ENCODE data around the gene EAF1.
A peak's percentile ranks its signal among the peaks of the same experiment; 100 is the strongest.
"Not testable (repeated sequence)": the region's sequence is repeated elsewhere in the genome, so short reads cannot be mapped to it uniquely, and the experiment has no call there.

EAF1 gene

DNA sequence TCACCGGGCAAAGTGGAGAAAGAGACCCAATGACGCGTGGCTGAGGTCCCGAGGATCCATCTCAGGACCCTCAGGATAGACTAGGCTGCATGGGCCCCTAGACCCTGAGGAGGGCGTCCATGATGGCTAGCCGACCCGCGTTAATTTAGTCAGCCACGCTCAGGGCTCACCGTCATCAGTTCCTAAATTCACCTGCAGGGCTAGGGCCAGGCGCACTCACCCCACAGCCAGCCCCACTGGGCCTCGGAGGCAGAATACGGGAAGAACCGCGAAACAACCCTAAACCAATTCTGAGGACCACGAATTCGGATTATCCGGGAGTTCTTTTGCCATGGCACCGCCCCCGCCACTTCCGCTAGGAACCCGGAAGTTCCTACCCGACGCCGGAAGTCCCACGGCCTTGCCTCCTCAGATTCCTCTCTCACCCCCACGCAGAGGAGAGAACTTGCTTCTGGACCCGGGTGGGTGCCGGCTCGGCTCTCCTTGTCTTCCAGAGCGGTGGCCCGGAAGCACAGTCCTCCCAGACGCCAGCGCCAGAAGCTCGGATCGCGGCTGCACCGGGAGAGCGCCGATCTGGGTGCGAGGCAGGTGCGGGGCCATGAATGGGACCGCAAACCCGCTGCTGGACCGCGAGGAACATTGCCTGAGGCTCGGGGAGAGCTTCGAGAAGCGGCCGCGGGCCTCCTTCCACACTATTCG, at the start of gene EAF1, which contains the start of gene METTL6:
Gene EAF1, plus strand, starts transcription at position 417 of the 699 bp plus-strand sequence. Its CDS starts 182 bp downstream, at position 599.
Gene METTL6, minus strand, starts transcription at position 363 of the 699 bp plus-strand sequence. CDS start 1,033 bp downstream, outside the sequence.
- DNase-seq, result peak; percentile 91

DNA sequence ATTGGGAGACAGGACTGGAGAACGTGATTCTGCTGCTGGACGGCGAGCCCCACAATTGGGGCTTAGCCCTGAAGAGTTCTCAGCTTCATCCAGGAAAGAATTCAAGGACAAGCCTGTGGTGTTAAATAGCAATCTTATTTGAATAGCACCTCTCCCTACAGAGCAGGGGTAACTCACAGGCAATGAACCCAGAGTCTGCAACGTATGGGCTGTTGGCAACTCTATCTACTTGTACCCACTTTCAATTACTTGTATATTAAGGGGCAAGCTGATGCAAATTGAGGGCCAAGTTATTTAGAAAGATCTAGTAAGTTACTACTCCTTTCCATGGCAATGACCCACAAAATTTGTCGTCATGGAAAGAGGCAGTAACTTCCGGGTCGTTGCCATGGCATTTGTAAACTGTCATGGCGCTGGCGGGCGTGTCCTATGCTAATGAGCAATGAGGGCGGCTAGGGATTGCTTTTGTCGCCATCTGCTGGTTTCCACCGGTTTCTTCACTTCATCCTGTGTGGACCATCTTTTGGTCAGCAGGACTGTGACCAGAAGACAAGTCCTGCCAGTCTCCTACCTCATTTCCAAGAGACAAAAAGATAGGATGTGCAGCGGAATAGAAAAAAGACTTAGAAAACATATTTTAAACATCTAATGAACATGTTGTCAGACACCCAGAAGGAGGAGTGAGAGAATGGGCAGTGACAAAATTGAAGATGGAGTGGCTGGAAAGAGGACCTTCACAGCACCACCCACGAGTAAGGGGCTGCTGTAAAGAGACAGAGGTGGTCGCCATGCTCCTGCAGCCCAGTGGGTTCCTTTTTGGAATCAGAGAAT, 49.2 kb upstream of the EAF1 start:
- peak; percentile 91 to 94 for DNase-seq

DNA sequence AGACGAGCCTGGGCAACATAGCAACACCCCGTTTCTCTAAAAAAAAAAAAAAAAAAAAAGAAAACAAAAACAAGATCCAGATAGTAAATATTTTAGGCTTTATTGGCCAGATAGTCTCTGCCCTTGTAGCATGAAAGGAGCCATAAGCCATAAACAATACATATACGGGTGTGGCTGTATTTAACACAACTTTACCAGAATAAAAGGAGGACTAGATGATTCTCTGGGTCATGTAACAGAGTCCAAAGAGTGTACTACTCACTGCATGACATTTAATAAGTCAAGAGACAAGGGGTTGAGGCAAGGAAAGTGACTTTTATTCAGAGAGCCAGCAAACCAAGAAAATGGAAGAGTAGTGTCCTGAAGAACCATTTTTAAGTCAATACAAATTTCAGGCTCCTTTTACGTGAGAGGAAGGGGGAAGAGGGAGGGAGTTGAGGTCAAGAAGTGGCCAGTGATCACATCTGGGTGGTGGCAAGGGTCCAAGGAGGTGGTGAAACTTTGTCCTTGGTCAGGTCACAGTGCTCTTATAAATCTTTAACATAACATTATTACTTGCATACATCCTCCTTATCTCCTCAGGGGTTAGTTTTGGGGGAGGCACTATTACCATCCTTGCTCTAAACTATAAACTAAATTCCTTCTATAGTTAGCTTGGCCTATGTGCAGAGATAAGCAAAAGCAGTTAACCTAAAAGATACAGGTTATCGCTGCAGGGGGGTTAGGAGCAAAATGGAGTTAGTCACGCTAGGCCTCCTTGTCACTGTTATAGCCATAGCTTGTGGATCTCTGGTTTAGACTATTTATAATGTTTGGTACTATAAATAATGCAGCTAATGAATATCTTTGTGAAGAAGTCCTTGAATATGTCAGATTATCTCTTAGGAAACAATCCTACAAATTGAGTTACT, 46.2 kb upstream of the EAF1 start:
- DNase-seq, result no peak

- DNase-seq, result no peak
These were observed 44.9 kb upstream of the EAF1 start for GRCh38 chr3:15382405-15382923.

DNA sequence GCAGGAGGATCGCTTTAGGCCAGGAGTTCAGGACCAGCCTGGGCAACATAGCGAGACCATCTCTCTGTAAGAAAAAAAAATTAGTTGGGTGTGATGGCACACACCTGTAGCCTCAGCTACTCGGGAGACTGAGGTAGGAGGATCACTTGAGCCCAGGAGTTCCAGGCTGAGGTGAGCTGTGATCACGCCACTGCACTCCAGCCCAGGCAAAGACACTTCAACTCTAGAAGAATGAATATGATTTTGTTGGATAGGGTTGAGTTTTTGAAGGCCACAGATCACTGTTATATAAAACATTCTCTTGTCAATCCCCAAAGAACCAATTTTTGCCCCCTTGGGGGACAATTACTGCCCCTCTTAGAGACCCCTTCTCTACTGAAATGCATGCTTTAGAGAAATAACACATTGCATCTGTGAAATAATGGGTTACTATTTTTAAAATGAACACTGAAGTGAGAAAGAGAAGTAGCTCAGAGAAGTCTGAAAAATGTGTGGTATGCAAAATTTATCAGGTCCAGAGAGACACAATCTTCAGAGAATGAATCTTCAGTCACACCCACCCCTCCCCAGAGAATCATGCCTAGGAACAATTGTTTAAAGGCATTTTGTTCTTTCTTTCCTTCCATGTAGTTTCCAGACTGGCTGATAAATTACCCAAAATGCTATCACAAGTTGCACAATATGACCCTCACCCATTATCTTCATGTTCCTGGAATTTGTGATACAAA, 42.7 kb upstream of the EAF1 start:
- DNase-seq, result no peak

DNA sequence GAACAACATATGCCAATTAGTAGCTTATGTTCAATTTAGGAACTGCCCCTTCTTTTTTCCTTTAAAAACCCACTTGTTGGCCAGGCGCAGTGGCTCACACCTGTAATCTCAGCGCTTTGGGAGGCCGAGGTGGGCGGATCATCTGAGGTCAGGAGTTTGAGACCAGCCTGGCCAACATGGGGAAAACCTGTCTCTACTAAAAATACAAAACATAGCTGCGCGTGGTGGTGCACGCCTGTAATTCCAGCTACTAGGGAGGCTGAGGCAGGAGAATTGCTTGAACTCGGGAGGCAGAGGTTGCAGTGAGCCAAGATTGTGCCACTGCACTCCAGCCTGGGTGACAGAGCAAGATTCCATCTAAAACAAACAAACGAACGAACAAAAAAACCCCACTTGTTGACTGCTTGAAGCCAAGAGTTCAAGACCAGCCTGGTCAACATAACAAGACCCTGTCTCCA, 42.1 kb upstream of the EAF1 start:
- not testable (repeated sequence) for DNase-seq

GRCh38 chr3:15385901-15386653, 41.3 kb upstream of the EAF1 start:
- no peak for DNase-seq

DNA sequence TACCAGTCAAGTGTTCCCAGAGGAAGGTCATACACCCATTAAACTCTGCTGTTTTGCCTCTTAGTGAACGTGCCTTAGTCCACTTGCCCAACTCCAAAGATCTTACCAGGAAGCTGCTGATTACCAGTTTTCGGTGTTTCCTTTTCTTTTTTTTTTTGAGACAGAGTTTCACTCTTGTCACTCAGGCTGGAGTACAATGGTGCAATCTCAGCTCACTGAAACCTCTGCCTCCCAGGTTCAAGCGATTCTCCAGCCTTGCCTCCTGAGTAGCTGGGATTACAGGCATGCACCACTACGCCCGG, 40.8 kb upstream of the EAF1 start:
- not testable (repeated sequence) for DNase-seq

GRCh38 chr3:15387171-15387581, 40.2 kb upstream of the EAF1 start:
- DNase-seq, result no peak

DNA sequence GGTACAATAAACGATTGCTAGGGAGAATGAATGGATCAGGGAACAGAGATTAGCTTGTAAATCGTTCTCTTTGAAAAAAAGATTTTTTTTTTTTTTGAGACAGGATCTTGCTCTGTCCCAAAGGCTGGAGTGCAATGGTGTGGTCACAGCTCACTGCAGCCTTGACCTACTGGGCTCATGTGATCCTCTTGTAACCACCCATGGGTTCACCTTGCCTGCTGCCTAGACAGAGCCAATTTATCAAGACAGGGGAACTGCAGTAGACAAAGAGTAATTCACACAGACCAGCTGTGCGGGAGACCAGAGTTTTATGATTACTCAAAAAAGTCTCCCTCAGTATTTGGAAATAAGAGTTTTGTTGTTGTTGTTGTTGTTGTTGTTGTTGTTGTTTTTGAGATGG, 39.7 kb upstream of the EAF1 start:
- no peak for DNase-seq

DNA sequence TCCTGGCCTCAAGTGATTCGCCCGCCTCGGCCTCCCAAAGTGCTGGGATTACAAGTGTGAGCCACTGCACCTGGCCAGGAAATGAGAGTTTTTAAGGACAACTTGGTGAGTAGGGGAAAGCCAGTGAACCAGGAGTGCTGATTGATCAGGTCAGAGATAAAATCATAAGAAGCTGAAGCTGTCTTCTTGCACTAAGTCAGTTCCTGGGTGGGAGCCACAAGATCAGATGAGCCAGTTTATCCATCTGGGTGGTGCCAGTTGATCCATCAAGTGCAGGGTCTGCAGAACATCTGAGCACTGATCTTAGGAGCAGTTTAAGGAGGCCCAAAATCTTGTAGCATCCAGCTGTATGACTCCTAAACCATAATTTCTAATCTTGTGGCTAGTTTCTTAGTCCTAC, 39.1 kb upstream of the EAF1 start:
- not testable (repeated sequence) for DNase-seq

- no peak for DNase-seq
These were observed 36.9 kb upstream of the EAF1 start for GRCh38 chr3:15390460-15390859.

GRCh38 chr3:15391007-15391406, 36.4 kb upstream of the EAF1 start:
- DNase-seq, result no peak

GRCh38 chr3:15393252-15393651, 34.1 kb upstream of the EAF1 start:
- DNase-seq, result not testable (repeated sequence)

DNA sequence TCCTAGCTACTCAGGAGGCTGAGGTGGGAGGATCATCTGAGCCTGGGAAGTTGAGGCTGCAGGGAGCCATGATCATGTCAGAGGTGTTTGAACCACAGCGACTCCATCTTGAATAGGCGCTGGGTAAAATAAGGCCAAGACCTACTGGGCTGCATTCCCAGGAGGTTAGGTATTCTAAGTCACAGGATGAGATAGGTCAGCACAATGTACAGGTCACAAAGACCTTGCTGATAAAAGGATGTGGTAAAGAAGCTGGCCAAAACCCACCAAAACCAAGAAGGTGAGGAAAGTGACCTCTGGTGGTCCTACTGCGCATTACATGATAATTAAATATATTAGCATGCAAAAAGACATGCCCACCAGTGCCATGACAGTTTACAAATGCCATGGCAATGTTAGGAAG, 28.7 kb upstream of the EAF1 start:
- not testable (repeated sequence) for DNase-seq

DNA sequence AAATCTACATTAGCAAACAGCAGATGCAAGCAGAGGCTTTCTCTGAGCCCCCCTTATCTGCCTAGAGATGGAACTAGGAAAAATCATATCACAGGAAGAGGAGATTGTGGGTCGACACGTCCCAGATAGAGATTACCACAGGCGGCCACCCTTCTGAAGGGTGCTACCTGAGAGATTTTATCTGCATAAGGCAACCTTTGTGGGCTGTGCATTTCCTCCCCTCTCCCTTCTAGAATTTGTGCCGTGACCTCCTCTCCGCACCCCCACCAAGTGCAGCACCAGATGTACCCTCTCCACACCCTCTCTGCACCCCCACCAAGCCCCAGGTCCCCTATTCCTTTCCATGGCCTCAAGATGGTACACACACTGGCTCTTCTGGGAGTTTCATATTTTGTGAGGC, 27.4 kb upstream of the EAF1 start:
- no peak for DNase-seq

- no peak for DNase-seq
These were observed 25.5 kb upstream of the EAF1 start for GRCh38 chr3:15401936-15402335.

GRCh38 chr3:15403495-15403894, 23.9 kb upstream of the EAF1 start:
- DNase-seq, result no peak

GRCh38 chr3:15403965-15404364, 23.4 kb upstream of the EAF1 start:
- no peak for DNase-seq

GRCh38 chr3:15404767-15405166, 22.6 kb upstream of the EAF1 start:
- DNase-seq, result no peak

GRCh38 chr3:15405448-15406050, 21.8 kb upstream of the EAF1 start:
- no peak for DNase-seq

Data from stimulated activated CD4-positive, alpha-beta T cell treated with anti-CD3 and anti-CD28 coated beads, Interleukin-2, amount 100 ng/mL, for 24 hours (primary cell).